ENCODE results near the gene CAPN15. TPM values are rescaled to one million over a fixed set of nuclear protein-coding genes. Genes with fewer than 3 reads are reported as not detected.

Gene CAPN15
- total and polyA plus RNA-seq, 9 of the 15 experiments (the other 6 are each of a cell fraction or from before 2014, with no cell fraction given) = 0.62 to 111 (median 14.2) TPM

DNA sequence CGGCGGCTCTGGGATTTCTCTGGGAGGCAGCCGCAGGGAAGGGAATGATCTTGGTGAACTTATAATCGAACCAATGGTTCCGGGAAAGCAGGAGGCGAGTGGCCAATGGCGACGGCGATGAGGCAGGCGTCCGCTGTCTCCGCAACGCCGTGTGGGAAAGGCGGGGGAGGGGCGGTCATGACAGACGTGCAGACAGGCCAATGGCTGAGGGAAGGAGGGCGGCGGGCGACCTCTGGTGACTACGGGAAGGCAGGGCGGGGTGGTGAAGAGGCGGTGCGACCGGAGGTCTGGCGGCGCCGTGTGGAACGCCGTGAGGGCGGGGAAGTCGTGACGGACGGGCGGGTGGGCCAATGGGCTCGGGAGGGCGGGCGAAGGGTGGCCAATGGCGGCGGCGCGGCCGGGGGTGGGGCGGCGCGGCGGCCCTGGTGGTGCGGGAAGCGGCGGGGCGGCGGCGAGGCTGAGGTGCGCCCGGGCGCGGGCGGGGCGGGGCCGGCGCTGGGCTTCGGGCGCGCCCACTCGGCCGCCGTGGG, 62.2 kb downstream of the CAPN15 start, which contains the start of gene RAB40C (continued):
- TF ChIP-seq ETV5 (CRISPR knock-in tag; IDR thresholded peaks at IDR 0.05; ENCODE audit: low read depth) (no peak), ATF1 (CRISPR knock-in tag; IDR thresholded peaks at IDR 0.05) (peak; percentile 71), ATF1 (tag; IDR thresholded peaks at IDR 0.05) (peak; percentile 57), TFAM (CRISPR knock-in tag; conservative IDR thresholded peaks at IDR 0.05) (no peak), HNRNPLL (IDR thresholded peaks at IDR 0.05; ENCODE audit: low read depth, low read length, poor library complexity, severe bottlenecking) (peak; percentile 83), SP2 (IDR thresholded peaks at IDR 0.05; ENCODE audit: extremely low read depth, low read depth, low read length, poor library complexity, severe bottlenecking) (peak; percentile 80), NFRKB (IDR thresholded peaks at IDR 0.05; ENCODE audit: low read depth) (peak; percentile 52; the same call in 1 of the 2 replicates), ADNP (tag; IDR thresholded peaks at IDR 0.05) (no peak), BRD9 (IDR thresholded peaks at IDR 0.05; ENCODE audit: low read depth, partially characterized antibody) (no peak), DNMT1 (IDR thresholded peaks at IDR 0.05) (no peak), ASH1L (IDR thresholded peaks at IDR 0.05; ENCODE audit: borderline replicate concordance, low read depth, partially characterized antibody) (peak; percentile 82), EP400 (IDR thresholded peaks at IDR 0.05) (peak; percentile 75; the same call in 1 of the 2 replicates), CTCFL (IDR thresholded peaks at IDR 0.05; ENCODE audit: borderline replicate concordance, insufficient read depth, low read depth, low read length, poor library complexity, severe bottlenecking) (no peak), XRCC4 (IDR thresholded peaks at IDR 0.05; ENCODE audit: extremely low read depth, insufficient read depth, insufficient read length) (no peak), BHLHE40 (IDR thresholded peaks at IDR 0.05; ENCODE audit: low read length) (peak; percentile 60), PBX2 (CRISPR knock-in tag; IDR thresholded peaks at IDR 0.05; ENCODE audit: low read depth) (peak; percentile 98), PBX2 (tag; conservative IDR thresholded peaks at IDR 0.05; ENCODE audit: low read depth) (peak; percentile 99), DACH1 (IDR thresholded peaks at IDR 0.05; ENCODE audit: partially characterized antibody) (no peak), FOS (IDR thresholded peaks at IDR 0.05; ENCODE audit: extremely low read depth, insufficient read length) (peak; percentile 93), ZHX1 (conservative IDR thresholded peaks at IDR 0.05; ENCODE audit: low read length) (no peak)
- TF ChIP-seq, protein P1, sequence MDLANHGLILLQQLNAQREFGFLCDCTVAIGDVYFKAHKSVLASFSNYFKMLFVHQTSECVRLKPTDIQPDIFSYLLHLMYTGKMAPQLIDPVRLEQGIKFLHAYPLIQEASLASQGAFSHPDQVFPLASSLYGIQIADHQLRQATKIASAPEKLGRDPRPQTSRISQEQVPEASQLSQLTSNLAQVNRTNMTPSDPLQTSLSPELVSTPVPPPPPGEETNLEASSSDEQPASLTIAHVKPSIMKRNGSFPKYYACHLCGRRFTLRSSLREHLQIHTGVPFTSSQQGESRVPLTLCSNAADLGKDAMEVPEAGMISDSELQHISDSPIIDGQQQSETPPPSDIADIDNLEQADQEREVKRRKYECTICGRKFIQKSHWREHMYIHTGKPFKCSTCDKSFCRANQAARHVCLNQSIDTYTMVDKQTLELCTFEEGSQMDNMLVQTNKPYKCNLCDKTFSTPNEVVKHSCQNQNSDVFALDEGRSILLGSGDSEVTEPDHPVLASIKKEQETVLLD (IDR thresholded peaks at IDR 0.05) = peak; percentile 54; the same call in 1 of the 2 replicates

All from K562 (cell line).